Aorta (tissue), 5 donors: ENCODE data around the gene LNPEP. TPM values are rescaled to one million over a fixed set of nuclear protein-coding genes. Genes with fewer than 3 reads are reported as not detected.

Experiments
- ATAC-seq: fragments of 200-7000 bp; cut with Tn5 transposase; one replicate; pipeline ENCODE4 v1.9.1; 2022; ENCODE audit warnings: moderate library complexity; ENCODE audit not compliant: low FRiP score
- DNase-seq, 2 donors: peaks; one replicate each; pipeline ENCODE4 v3.0.0-alpha.2; 2020
- H3K27ac ChIP-seq, 2 donors: one replicate each; pipeline ENCODE4 v1.5.1; 2013; ENCODE audit warnings: low read length in 2 of 2, mild to moderate bottlenecking in 2 of 2, moderate library complexity in 2 of 2, control low read depth in 1 of 2, inconsistent platforms in 1 of 2, low read depth in 1 of 2
- H3K27me3 ChIP-seq, 2 donors: one replicate each; pipeline ENCODE4 v1.6.1; 2013; ENCODE audit warnings: control low read depth in 1 of 2, low read length in 1 of 2, mild to moderate bottlenecking in 1 of 2, moderate library complexity in 1 of 2; ENCODE audit not compliant: insufficient read depth in 2 of 2, control insufficient read depth in 1 of 2
- H3K36me3 ChIP-seq, 2 donors: one replicate each; pipeline ENCODE4 v1.6.1; 2013; ENCODE audit warnings: control low read depth in 1 of 2, low read length in 1 of 2, mild to moderate bottlenecking in 1 of 2; ENCODE audit not compliant: insufficient read depth in 2 of 2, control insufficient read depth in 1 of 2
- H3K4me1 ChIP-seq, 2 donors: one replicate each; pipeline ENCODE4 v1.6.1; 2013; ENCODE audit warnings: low read length in 2 of 2, control low read depth in 1 of 2, mild to moderate bottlenecking in 1 of 2, moderate library complexity in 1 of 2; ENCODE audit not compliant: insufficient read depth in 2 of 2, control insufficient read depth in 1 of 2
- H3K4me3 ChIP-seq, 2 donors: one replicate each; pipeline ENCODE4 v1.5.1; 2013; ENCODE audit warnings: low read length in 2 of 2, control low read depth in 1 of 2, mild to moderate bottlenecking in 1 of 2
- H3K9me3 ChIP-seq: one replicate; pipeline ENCODE4 v1.6.1; 2013; ENCODE audit warnings: mild to moderate bottlenecking, low read length; ENCODE audit not compliant: control insufficient read depth
- WGBS, 2 donors: extraction: QIAGEN DNeasy Blood & Tissue Kit; methylation state at CpG; one replicate each; pipeline ENCODE4 v1.1.7; 2013; 5-methylcytosine and 5-hydroxymethylcytosine counted together
- intact Hi-C, 2 donors: fragments of 100-400 bp; cut with DNase I; formaldehyde crosslinking; loops; one replicate each; pipeline versions ENCODE4 v1.14.2 to v1.15.0; 2022
- polyA plus RNA-seq, 2 donors: library from polyadenylated mRNA; stranded (reverse); fragments of 200-250 nt; gene quantifications; one replicate each; pipeline ENCODE4 v1.2.3, GENCODE V29; 2013
- total RNA-seq, 2 donors: library from RNA; stranded (reverse); fragmentation: NEBNext Ultra II Directional; extraction: Animal tissue kit (Norgen Biotek cat#: 25700); gene quantifications; one replicate each; pipeline ENCODE4 v1.2.1, GENCODE V29; 2021
- donor health status: healthy with polysubstance abuse.
- donor health status: Bipolar disorder and iron deficiency.
- donor health status: DM: no; HTN: no; CAD: no.
- donor health status: DM: no; HTN: no; CAD: no.
- donor health status: DM: yes; HTN: yes; CAD: no.

The LNPEP gene
- total and polyA plus RNA-seq, 4 donors, result 3.1 to 69.8 (median 29.5) TPM

GRCh38 chr5:97022898-97023297 is 87.0 kb downstream of the LNPEP start:
- H3K9me3 ChIP-seq, result no peaks in the 10 kb centered on the region
- peaks cover 5 to 7% of the 10 kb centered on the region in 2 donors for H3K36me3 ChIP-seq
- H3K4me3 ChIP-seq, result no peak overlapping the region
- DNase-seq (no peak), ATAC-seq (no peak)
- intact Hi-C loops, result no loop called here
- H3K27ac ChIP-seq, result no peak overlapping the region
- WGBS, 2 donors, result 87 to 89% methylated on average over 1 of the region's 1 CpG
- H3K4me1 ChIP-seq, result no peaks in the 10 kb centered on the region
- H3K27me3 ChIP-seq, result no peaks in the 10 kb centered on the region

- peaks cover 4 to 7% of the 10 kb centered on the region in 2 donors for H3K36me3 ChIP-seq
These were observed 90.8 kb downstream of the LNPEP start for GRCh38 chr5:97026721-97027120.

GRCh38 chr5:97037819-97038218 is 101.9 kb downstream of the LNPEP start:
- WGBS, 2 donors, result 68 to 71% methylated on average over 7 of the region's 7 CpGs
- no peak for ATAC-seq
- H3K4me3 ChIP-seq, result no peak overlapping the region

More at GRCh38 chr5:97026721-97027120, 90.8 kb downstream of the LNPEP start:
- DNase-seq, result no peak
- H3K27me3 ChIP-seq, result no peaks in the 10 kb centered on the region
- no peak for ATAC-seq
- no peak overlapping the region for H3K4me3 ChIP-seq
- intact Hi-C loops, result no loop called here
- WGBS, 2 donors, result 93 to 94% methylated on average over 6 of the region's 6 CpGs
- no peaks in the 10 kb centered on the region for H3K4me1 ChIP-seq
- H3K9me3 ChIP-seq, result no peaks in the 10 kb centered on the region
- no peak overlapping the region for H3K27ac ChIP-seq

GRCh38 chr5:97041239-97041638 is 105.4 kb downstream of the LNPEP start:
- H3K9me3 ChIP-seq, result no peaks in the 10 kb centered on the region
- 92 to 94% methylated on average over 4 of the region's 4 CpGs for WGBS, 2 donors
- DNase-seq (no peak), ATAC-seq (no peak)
- no peaks in the 10 kb centered on the region for H3K4me1 ChIP-seq
- intact Hi-C loops, result loop anchor here in 1 of 2 donors (10.0 kb wide), 1 partner anchor 104 kb away; the partner anchor contains the start of gene LIX1
- H3K27me3 ChIP-seq, result no peaks in the 10 kb centered on the region
- peaks cover 0 to 4% of the 10 kb centered on the region in 2 donors for H3K36me3 ChIP-seq
- H3K4me3 ChIP-seq, result no peak overlapping the region
- H3K27ac ChIP-seq, result no peak overlapping the region

More at GRCh38 chr5:97037819-97038218, 101.9 kb downstream of the LNPEP start:
- Histone ChIP-seq H3K4me1 (no peaks in the 10 kb centered on the region), H3K27me3 (no peaks in the 10 kb centered on the region), H3K36me3 (peaks cover 2 to 4% of the 10 kb centered on the region in 2 donors), H3K9me3 (no peaks in the 10 kb centered on the region), H3K27ac (no peak overlapping the region)
- no peak for DNase-seq
- intact Hi-C loops, result no loop called here

- no peak for DNase-seq
- intact Hi-C loops, result loop anchor here in 1 of 2 donors (10.0 kb wide), 1 partner anchor 102 kb away; the partner anchor contains the start of gene LIX1
- no peak for ATAC-seq
- Histone ChIP-seq H3K27ac (no peak overlapping the region), H3K27me3 (no peaks in the 10 kb centered on the region), H3K4me1 (no peaks in the 10 kb centered on the region), H3K36me3 (no peaks in the 10 kb centered on the region), H3K4me3 (no peak overlapping the region), H3K9me3 (no peaks in the 10 kb centered on the region)
- 81% methylated on average over 7 of the region's 7 CpGs for WGBS, 2 donors
These were observed 107.1 kb downstream of the LNPEP start for GRCh38 chr5:97042996-97043395.

GRCh38 chr5:97043511-97043910 is 107.6 kb downstream of the LNPEP start:
- 61 to 67% methylated on average over 3 of the region's 3 CpGs for WGBS, 2 donors

GRCh38 chr5:97044052-97044451 is 108.2 kb downstream of the LNPEP start:
- H3K36me3 ChIP-seq, result no peaks in the 10 kb centered on the region
- ATAC-seq (peak; percentile 40), DNase-seq (no peak)
- WGBS, 2 donors, result 48 to 49% methylated on average over 2 of the region's 2 CpGs
- no peaks in the 10 kb centered on the region for H3K27me3 ChIP-seq
- intact Hi-C loops, result loop anchor here (2.0 to 10.0 kb wide), 2 partner anchors 101 to 119 kb away; partner anchors contain the start of gene LIX1 (in 1 of the 2)
- no peak overlapping the region for H3K27ac ChIP-seq
- no peaks in the 10 kb centered on the region for H3K4me1 ChIP-seq
- no peaks in the 10 kb centered on the region for H3K9me3 ChIP-seq
- no peak overlapping the region for H3K4me3 ChIP-seq

More at GRCh38 chr5:97043511-97043910, 107.6 kb downstream of the LNPEP start:
- no peak overlapping the region for H3K4me3 ChIP-seq
- H3K27ac ChIP-seq, result no peak overlapping the region
- intact Hi-C loops, result loop anchor here in 1 of 2 donors (10.0 kb wide), 1 partner anchor 101 kb away; the partner anchor contains the start of gene LIX1
- no peaks in the 10 kb centered on the region for H3K9me3 ChIP-seq
- no peaks in the 10 kb centered on the region for H3K36me3 ChIP-seq
- DNase-seq, result no peak
- H3K27me3 ChIP-seq, result no peaks in the 10 kb centered on the region
- no peaks in the 10 kb centered on the region for H3K4me1 ChIP-seq
- no peak for ATAC-seq

GRCh38 chr5:97046270-97046982 is 110.5 kb downstream of the LNPEP start:
- intact Hi-C loops, result loop anchor here in 1 of 2 donors (10.0 kb wide), 1 partner anchor 98 kb away; the partner anchor contains the start of gene LIX1
- Histone ChIP-seq H3K27ac (no peak overlapping the region), H3K9me3 (no peaks in the 10 kb centered on the region), H3K36me3 (no peaks in the 10 kb centered on the region), H3K27me3 (no peaks in the 10 kb centered on the region), H3K4me1 (no peaks in the 10 kb centered on the region), H3K4me3 (no peak overlapping the region)
- DNase-seq, result no peak
- WGBS, 2 donors, result 68 to 69% methylated on average over 7 of the region's 7 CpGs
- no peak for ATAC-seq

GRCh38 chr5:97047076-97047475 is 111.2 kb downstream of the LNPEP start:
- no peaks in the 10 kb centered on the region for H3K36me3 ChIP-seq
- DNase-seq, result no peak
- intact Hi-C loops, result loop anchor here in 1 of 2 donors (10.0 kb wide), 1 partner anchor 98 kb away; the partner anchor contains the start of gene LIX1
- no peak overlapping the region for H3K27ac ChIP-seq
- H3K4me1 ChIP-seq, result no peaks in the 10 kb centered on the region
- H3K9me3 ChIP-seq, result no peaks in the 10 kb centered on the region
- no peaks in the 10 kb centered on the region for H3K27me3 ChIP-seq
- no peak for ATAC-seq
- no peak overlapping the region for H3K4me3 ChIP-seq
- 80 to 89% methylated on average over 1 of the region's 1 CpG for WGBS, 2 donors
